Measurements from ENCODE around the gene ARMC12.

DNA sequence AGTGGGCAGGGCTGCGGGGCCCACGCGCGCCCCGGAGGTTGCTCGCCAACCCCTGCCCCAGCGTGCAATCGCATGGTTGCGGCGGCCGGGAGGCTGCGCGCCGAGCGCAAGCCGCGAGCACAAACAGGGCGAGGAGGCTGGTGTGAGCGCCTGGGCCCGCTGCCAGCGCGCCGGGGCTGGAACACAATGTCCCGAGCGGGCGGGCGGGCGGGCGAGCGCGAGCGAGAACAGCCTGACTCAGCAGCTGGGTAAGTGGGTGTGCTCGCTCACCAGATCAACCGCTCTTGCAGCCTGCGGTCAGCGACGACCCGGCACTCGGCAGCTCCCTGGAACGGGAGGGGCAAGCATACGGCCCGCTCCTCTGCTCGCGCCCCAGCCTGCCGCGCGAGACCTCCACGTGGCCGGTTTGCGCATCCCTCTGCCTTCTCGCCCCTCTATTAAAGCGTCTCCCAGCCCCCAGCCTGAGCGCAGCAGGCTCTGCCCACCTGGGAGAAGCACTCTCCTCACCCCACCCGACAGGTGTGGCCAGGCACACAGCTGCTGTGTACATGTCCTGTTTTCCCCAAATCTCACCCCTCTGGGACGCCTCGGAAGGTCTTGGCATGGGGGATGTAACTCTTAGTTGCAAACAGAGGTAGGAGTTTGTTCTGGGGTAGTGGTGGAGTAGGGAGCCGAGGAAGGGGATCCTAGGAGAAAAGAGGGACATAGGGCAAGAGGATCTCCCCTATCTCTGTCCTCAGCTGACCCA, 8.7 kb upstream of the ARMC12 start:
- TF ChIP-seq, protein P1, sequence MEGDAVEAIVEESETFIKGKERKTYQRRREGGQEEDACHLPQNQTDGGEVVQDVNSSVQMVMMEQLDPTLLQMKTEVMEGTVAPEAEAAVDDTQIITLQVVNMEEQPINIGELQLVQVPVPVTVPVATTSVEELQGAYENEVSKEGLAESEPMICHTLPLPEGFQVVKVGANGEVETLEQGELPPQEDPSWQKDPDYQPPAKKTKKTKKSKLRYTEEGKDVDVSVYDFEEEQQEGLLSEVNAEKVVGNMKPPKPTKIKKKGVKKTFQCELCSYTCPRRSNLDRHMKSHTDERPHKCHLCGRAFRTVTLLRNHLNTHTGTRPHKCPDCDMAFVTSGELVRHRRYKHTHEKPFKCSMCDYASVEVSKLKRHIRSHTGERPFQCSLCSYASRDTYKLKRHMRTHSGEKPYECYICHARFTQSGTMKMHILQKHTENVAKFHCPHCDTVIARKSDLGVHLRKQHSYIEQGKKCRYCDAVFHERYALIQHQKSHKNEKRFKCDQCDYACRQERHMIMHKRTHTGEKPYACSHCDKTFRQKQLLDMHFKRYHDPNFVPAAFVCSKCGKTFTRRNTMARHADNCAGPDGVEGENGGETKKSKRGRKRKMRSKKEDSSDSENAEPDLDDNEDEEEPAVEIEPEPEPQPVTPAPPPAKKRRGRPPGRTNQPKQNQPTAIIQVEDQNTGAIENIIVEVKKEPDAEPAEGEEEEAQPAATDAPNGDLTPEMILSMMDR (optimal IDR thresholded peaks at IDR 0.05 in 1 of 3, IDR thresholded peaks at IDR 0.05 in 1 of 3, conservative IDR thresholded peaks at IDR 0.05 in 1 of 3; ENCODE audit: extremely low read depth in 1 of 3, insufficient read depth in 2 of 3, low read length in 3 of 3) = no peak
- no peak for TF ChIP-seq EZH2 (IDR thresholded peaks at IDR 0.05; ENCODE audit: low read length)
